ENCODE data around the gene ARHGEF12.

DNA sequence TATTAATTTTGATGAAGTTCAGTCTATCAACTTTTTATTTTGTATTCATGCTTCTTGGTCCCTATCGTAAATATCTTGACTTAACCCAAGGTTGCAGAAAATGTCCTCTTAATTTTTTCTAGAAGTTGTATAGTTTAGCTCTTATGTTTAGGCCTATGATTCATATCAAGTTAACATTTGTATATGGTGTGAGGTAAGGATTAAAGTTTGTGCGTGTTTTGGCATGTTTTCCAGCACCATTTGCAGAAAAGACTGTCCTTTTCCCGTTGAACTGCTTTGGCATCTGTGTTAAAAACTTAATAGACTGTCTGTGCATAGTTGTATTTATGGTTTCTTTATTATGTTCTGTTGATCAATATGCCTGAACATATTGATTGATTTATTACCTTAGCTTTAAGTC, 42.3 kb downstream of the ARHGEF12 start:
- TF ChIP-seq GATA2 (IDR thresholded peaks at IDR 0.05; ENCODE audit: low read depth, low read length), result no peak
- no peak for TF ChIP-seq GATA3 (IDR thresholded peaks at IDR 0.05; ENCODE audit: low read depth, low read length)

Data from SH-SY5Y (cell line).